ENCODE results near the gene NCOA1. TPM values are rescaled to one million over a fixed set of nuclear protein-coding genes. Genes with fewer than 3 reads are reported as not detected.

NCOA1 gene
- total and polyA plus RNA-seq, 8 donors = 6.2 to 27.0 (median 17.3) TPM

GRCh38 chr2:24489465-24490180 is 1.4 kb upstream of the NCOA1 start:
- no peak overlapping the region for H3K4me3 ChIP-seq
- no peak for DNase-seq
- H3K36me3 ChIP-seq = no peaks in the 10 kb centered on the region
- H3K4me1 ChIP-seq = peaks cover 5 to 30% (median 12%) of the 10 kb centered on the region in 3 donors
- TF ChIP-seq CTCF (IDR thresholded peaks at IDR 0.05) = no peak
- WGBS, 2 donors = 72 to 79% methylated on average over 14 of the region's 14 CpGs
- FAIRE-seq = no peak
- intact Hi-C loops (cut with DNase I) = no loop called here
- no peaks in the 10 kb centered on the region for H3K27me3 ChIP-seq
- ATAC-seq = no peak
- H3K27ac ChIP-seq = peak overlapping the region in 2 of 4 donors; percentile 90 to 91
- H3K9me3 ChIP-seq = no peaks in the 10 kb centered on the region

GRCh38 chr2:24490181-24490689 is 819 bp upstream of the NCOA1 start:
- no peaks in the 10 kb centered on the region for H3K9me3 ChIP-seq
- no peaks in the 10 kb centered on the region for H3K27me3 ChIP-seq
- peak in 2 of 4 donors; percentile 7 to 15 for ATAC-seq
- H3K4me1 ChIP-seq = peaks cover 5 to 30% (median 14%) of the 10 kb centered on the region in 3 donors
- peak overlapping the region; percentile 61 to 91 (median 86) for H3K27ac ChIP-seq
- no peaks in the 10 kb centered on the region for H3K36me3 ChIP-seq
- intact Hi-C loops (cut with DNase I) = no loop called here
- H3K4me3 ChIP-seq = peak overlapping the region; percentile 11 to 93 (median 58)
- WGBS, 2 donors = 35 to 38% methylated on average over 12 of the region's 12 CpGs
- no peak for FAIRE-seq
- peak in 3 of 6 donors; percentile 23 to 29 (median 28) for DNase-seq
- TF ChIP-seq CTCF (IDR thresholded peaks at IDR 0.05) = no peak

- DNase-seq = peak; percentile 42 to 84 (median 61)
- Histone ChIP-seq H3K27me3 (no peaks in the 10 kb centered on the region), H3K27ac (peak overlapping the region; percentile 75 to 90 (median 82)), H3K9me3 (no peaks in the 10 kb centered on the region), H3K4me1 (peaks cover 15 to 32% (median 28%) of the 10 kb centered on the region in 3 donors), H3K36me3 (no peaks in the 10 kb centered on the region), H3K4me3 (peak overlapping the region; percentile 85 to 93 (median 89))
- peak; percentile 23 to 46 (median 32) for ATAC-seq
- intact Hi-C loops (cut with DNase I) = no loop called here
- no peak for FAIRE-seq
- WGBS, 2 donors = 0 to 1% methylated on average over 38 to 100 of the region's 100 CpGs
- no peak for TF ChIP-seq CTCF (IDR thresholded peaks at IDR 0.05)
Measured at GRCh38 chr2:24491542-24492420, 727 bp downstream of the NCOA1 start.

GRCh38 chr2:24492421-24493279 is 1.6 kb downstream of the NCOA1 start:
- peaks cover 15 to 40% (median 37%) of the 10 kb centered on the region in 3 donors for H3K4me1 ChIP-seq
- WGBS, 2 donors = 5% methylated on average over 16 of the region's 16 CpGs

More at GRCh38 chr2:24492421-24493279, 1.6 kb downstream of the NCOA1 start:
- H3K4me3 ChIP-seq = peak overlapping the region; percentile 85 to 93 (median 89)
- FAIRE-seq (no peak), DNase-seq (peak in 1 of 6 donors; percentile 31), ATAC-seq (peak in 3 of 4 donors; percentile 11 to 20 (median 15))
- intact Hi-C loops (cut with DNase I) = no loop called here
- TF ChIP-seq CTCF (IDR thresholded peaks at IDR 0.05) = no peak
- no peaks in the 10 kb centered on the region for H3K27me3 ChIP-seq
- no peaks in the 10 kb centered on the region for H3K36me3 ChIP-seq
- no peaks in the 10 kb centered on the region for H3K9me3 ChIP-seq
- peak overlapping the region; percentile 75 to 90 (median 82) for H3K27ac ChIP-seq

All from pancreas (tissue), 10 donors.